Parathyroid adenoma (tissue), 2 donors: Measurements from ENCODE around the gene FSTL1.
"Not testable (repeated sequence)": the region's sequence is repeated elsewhere in the genome, so short reads cannot be mapped to it uniquely, and the experiment has no call there.

ENCODE experiments used
- H2AFZ ChIP-seq: fragments of 300-600 bp; sonication (generic); one replicate; pipeline ENCODE4 v1.7.0; 2017; ENCODE audit warnings: antibody characterized with exemption, mild to moderate bottlenecking
- H3K27ac ChIP-seq: fragments of 300-600 bp; sonication (generic); one replicate; pipeline ENCODE4 v1.7.0; 2017
- H3K27me3 ChIP-seq: fragments of 300-600 bp; sonication (generic); one replicate; pipeline ENCODE4 v1.7.0; 2017; ENCODE audit warnings: low read length; ENCODE audit not compliant: control insufficient read depth, insufficient read depth
- H3K36me3 ChIP-seq: fragments of 300-600 bp; sonication (generic); one replicate; pipeline ENCODE4 v1.7.0; 2017; ENCODE audit warnings: low read length; ENCODE audit not compliant: control insufficient read depth, insufficient read depth
- H3K4me1 ChIP-seq: fragments of 300-600 bp; sonication (generic); one replicate; pipeline ENCODE4 v1.7.0; 2017; ENCODE audit warnings: control low read depth
- H3K4me2 ChIP-seq: fragments of 300-600 bp; sonication (generic); one replicate; pipeline ENCODE4 v1.7.0; 2017; ENCODE audit warnings: low read length
- H3K4me3 ChIP-seq: fragments of 300-600 bp; sonication (generic); one replicate; pipeline ENCODE4 v1.7.0; 2017; ENCODE audit warnings: low read depth, low read length
- H3K79me2 ChIP-seq: fragments of 300-600 bp; sonication (generic); one replicate; pipeline ENCODE4 v1.7.0; 2017; ENCODE audit warnings: control low read depth
- H3K9ac ChIP-seq: fragments of 300-600 bp; sonication (generic); one replicate; pipeline ENCODE4 v1.7.0; 2017; ENCODE audit warnings: mild to moderate bottlenecking
- H3K9me3 ChIP-seq: fragments of 300-600 bp; sonication (generic); one replicate; pipeline ENCODE4 v1.7.0; 2017; ENCODE audit warnings: low read length; ENCODE audit not compliant: control insufficient read depth
- CTCF ChIP-seq: fragments of 300-600 bp; sonication (generic); IDR thresholded peaks from one replicate; pipeline ENCODE4 v1.7.0; 2017; ENCODE audit warnings: antibody characterized with exemption, mild to moderate bottlenecking
- donor health status: primary hyperparathyroidism.

FSTL1 gene

GRCh38 chr3:120393761-120394160, 57.0 kb downstream of the FSTL1 start:
- no peaks in the 10 kb centered on the region for H3K27me3 ChIP-seq
- H3K4me2 ChIP-seq, result no peak overlapping the region
- H3K27ac ChIP-seq, result no peak overlapping the region
- no peaks in the 10 kb centered on the region for H3K36me3 ChIP-seq
- no peaks in the 10 kb centered on the region for H3K4me1 ChIP-seq
- TF ChIP-seq CTCF, result no peak
- no peak overlapping the region for H2AFZ ChIP-seq
- no peak overlapping the region for H3K9ac ChIP-seq
- H3K4me3 ChIP-seq, result no peak overlapping the region
- H3K9me3 ChIP-seq, result no peaks in the 10 kb centered on the region
- no peaks in the 10 kb centered on the region for H3K79me2 ChIP-seq

- Histone ChIP-seq H3K4me2 (no peak overlapping the region), H3K4me1 (no peaks in the 10 kb centered on the region), H3K36me3 (no peaks in the 10 kb centered on the region), H3K4me3 (no peak overlapping the region), H2AFZ (no peak overlapping the region), H3K9me3 (no peaks in the 10 kb centered on the region), H3K27ac (no peak overlapping the region), H3K79me2 (no peaks in the 10 kb centered on the region), H3K27me3 (no peaks in the 10 kb centered on the region), H3K9ac (no peak overlapping the region)
- TF ChIP-seq CTCF, result no peak
Observed at GRCh38 chr3:120393243-120393642, 57.5 kb downstream of the FSTL1 start.

GRCh38 chr3:120382941-120383447, 67.8 kb downstream of the FSTL1 start:
- Histone ChIP-seq H3K4me2 (no peak overlapping the region), H3K9ac (no peak overlapping the region), H3K4me3 (no peak overlapping the region), H2AFZ (no peak overlapping the region), H3K27ac (no peak overlapping the region), H3K36me3 (no peaks in the 10 kb centered on the region), H3K9me3 (no peaks in the 10 kb centered on the region), H3K27me3 (no peaks in the 10 kb centered on the region), H3K79me2 (no peaks in the 10 kb centered on the region), H3K4me1 (no peaks in the 10 kb centered on the region)
- TF ChIP-seq CTCF, result no peak

GRCh38 chr3:120381503-120381902, 69.3 kb downstream of the FSTL1 start:
- H3K9ac ChIP-seq, result no peak overlapping the region

GRCh38 chr3:120377948-120378347, 72.8 kb downstream of the FSTL1 start:
- not testable (repeated sequence) for H3K79me2 ChIP-seq, H3K27me3 ChIP-seq, H3K4me2 ChIP-seq, H3K4me1 ChIP-seq, H3K4me3 ChIP-seq, H3K36me3 ChIP-seq, H3K9me3 ChIP-seq, H3K27ac ChIP-seq, H2AFZ ChIP-seq, H3K9ac ChIP-seq

More at GRCh38 chr3:120381503-120381902, 69.3 kb downstream of the FSTL1 start:
- no peak overlapping the region for H3K4me2 ChIP-seq
- H3K4me3 ChIP-seq, result no peak overlapping the region
- H3K9me3 ChIP-seq, result no peaks in the 10 kb centered on the region
- H3K27ac ChIP-seq, result no peak overlapping the region
- no peaks in the 10 kb centered on the region for H3K79me2 ChIP-seq
- H3K36me3 ChIP-seq, result no peaks in the 10 kb centered on the region
- TF ChIP-seq CTCF, result no peak
- no peaks in the 10 kb centered on the region for H3K27me3 ChIP-seq
- no peak overlapping the region for H2AFZ ChIP-seq
- H3K4me1 ChIP-seq, result no peaks in the 10 kb centered on the region
